ENCODE measurements around the gene RAB34.

DNA sequence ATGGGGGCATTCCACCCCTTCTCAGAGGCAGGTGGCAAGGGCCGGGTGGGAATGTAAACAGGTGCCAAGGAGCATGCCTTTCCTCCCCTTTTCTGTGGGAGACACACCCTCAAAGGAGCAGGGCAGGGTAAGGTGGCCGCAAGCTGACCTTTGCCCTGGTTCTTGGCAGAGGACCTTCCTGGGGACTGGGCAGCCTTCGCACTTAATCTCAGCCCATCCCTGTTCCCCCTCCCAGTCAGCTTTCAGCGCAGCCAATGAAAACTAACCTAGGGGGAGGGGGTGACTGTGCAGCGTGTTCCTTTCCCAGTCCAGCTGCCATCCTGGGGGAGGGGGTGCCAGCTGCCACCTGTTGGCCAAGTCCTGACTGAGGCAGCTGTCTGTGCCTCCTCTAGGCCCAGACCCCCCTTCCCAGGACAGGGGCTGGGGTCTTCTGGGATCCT, 29.0 kb upstream of the RAB34 start:
- no peak for TF ChIP-seq POLR2AphosphoS5 (IDR thresholded peaks at IDR 0.05; ENCODE audit: low read depth, low read length)
- TF ChIP-seq, protein P1, sequence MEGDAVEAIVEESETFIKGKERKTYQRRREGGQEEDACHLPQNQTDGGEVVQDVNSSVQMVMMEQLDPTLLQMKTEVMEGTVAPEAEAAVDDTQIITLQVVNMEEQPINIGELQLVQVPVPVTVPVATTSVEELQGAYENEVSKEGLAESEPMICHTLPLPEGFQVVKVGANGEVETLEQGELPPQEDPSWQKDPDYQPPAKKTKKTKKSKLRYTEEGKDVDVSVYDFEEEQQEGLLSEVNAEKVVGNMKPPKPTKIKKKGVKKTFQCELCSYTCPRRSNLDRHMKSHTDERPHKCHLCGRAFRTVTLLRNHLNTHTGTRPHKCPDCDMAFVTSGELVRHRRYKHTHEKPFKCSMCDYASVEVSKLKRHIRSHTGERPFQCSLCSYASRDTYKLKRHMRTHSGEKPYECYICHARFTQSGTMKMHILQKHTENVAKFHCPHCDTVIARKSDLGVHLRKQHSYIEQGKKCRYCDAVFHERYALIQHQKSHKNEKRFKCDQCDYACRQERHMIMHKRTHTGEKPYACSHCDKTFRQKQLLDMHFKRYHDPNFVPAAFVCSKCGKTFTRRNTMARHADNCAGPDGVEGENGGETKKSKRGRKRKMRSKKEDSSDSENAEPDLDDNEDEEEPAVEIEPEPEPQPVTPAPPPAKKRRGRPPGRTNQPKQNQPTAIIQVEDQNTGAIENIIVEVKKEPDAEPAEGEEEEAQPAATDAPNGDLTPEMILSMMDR (IDR thresholded peaks at IDR 0.05): no peak
- no peak for TF ChIP-seq TCF7L2 (IDR thresholded peaks at IDR 0.05; ENCODE audit: low read depth, low read length)
